ENCODE data around the gene IFI27L1. TPM values are rescaled to one million over a fixed set of nuclear protein-coding genes. Genes with fewer than 3 reads are reported as not detected.

Gene IFI27L1
- total RNA-seq, 4 donors from 2014 or later: 7.2 to 11.4 (median 9.3) TPM

- DNase-seq (ENCODE audit: low spot score in 2 of 2): peak in 1 of 2 donors; percentile 57
Measured at GRCh38 chr14:94113490-94113889, 32.4 kb downstream of the IFI27L1 start.

GRCh38 chr14:94113908-94114588, 32.9 kb downstream of the IFI27L1 start:
- 79% methylated on average over 5 of the region's 5 CpGs for WGBS
- no peaks in the 10 kb centered on the region for H3K27me3 ChIP-seq
- no peaks in the 10 kb centered on the region for H3K36me3 ChIP-seq
- TF ChIP-seq POLR2A (IDR thresholded peaks at IDR 0.05) (no peak), POLR2AphosphoS5 (IDR thresholded peaks at IDR 0.05) (no peak), CTCF (IDR thresholded peaks at IDR 0.05) (no peak), EP300 (IDR thresholded peaks at IDR 0.05) (no peak)
- H3K4me3 ChIP-seq: no peak overlapping the region
- H3K9me3 ChIP-seq: no peaks in the 10 kb centered on the region
- H3K27ac ChIP-seq: peak overlapping the region; percentile 34
- H3K4me1 ChIP-seq: peaks cover 48% of the 10 kb centered on the region
- peak in 1 of 2 donors; percentile 40 for DNase-seq (ENCODE audit: low spot score in 2 of 2)

More at GRCh38 chr14:94113490-94113889, 32.4 kb downstream of the IFI27L1 start:
- H3K4me3 ChIP-seq: no peak overlapping the region
- no peaks in the 10 kb centered on the region for H3K9me3 ChIP-seq
- 54% methylated on average over 6 of the region's 6 CpGs for WGBS
- TF ChIP-seq POLR2A (IDR thresholded peaks at IDR 0.05): no peak
- TF ChIP-seq POLR2AphosphoS5 (IDR thresholded peaks at IDR 0.05): no peak
- no peak for TF ChIP-seq CTCF (IDR thresholded peaks at IDR 0.05)
- no peak for TF ChIP-seq EP300 (IDR thresholded peaks at IDR 0.05)
- peaks cover 51% of the 10 kb centered on the region for H3K4me1 ChIP-seq
- no peaks in the 10 kb centered on the region for H3K27me3 ChIP-seq
- H3K27ac ChIP-seq: peak overlapping the region; percentile 34
- no peaks in the 10 kb centered on the region for H3K36me3 ChIP-seq

- Histone ChIP-seq H3K27ac (peak overlapping the region; percentile 46), H3K27me3 (no peaks in the 10 kb centered on the region), H3K4me3 (no peak overlapping the region), H3K4me1 (peaks cover 42% of the 10 kb centered on the region), H3K9me3 (peaks cover 5% of the 10 kb centered on the region), H3K36me3 (no peaks in the 10 kb centered on the region)
- DNase-seq (ENCODE audit: low spot score in 2 of 2): peak; percentile 29 to 52
- TF ChIP-seq POLR2AphosphoS5 (IDR thresholded peaks at IDR 0.05) (no peak), POLR2A (IDR thresholded peaks at IDR 0.05) (no peak), EP300 (IDR thresholded peaks at IDR 0.05) (no peak), CTCF (IDR thresholded peaks at IDR 0.05) (no peak)
- WGBS: 74% methylated on average over 5 of the region's 5 CpGs
Measured at GRCh38 chr14:94114589-94115057, 33.5 kb downstream of the IFI27L1 start.

GRCh38 chr14:94115058-94115591, 34.0 kb downstream of the IFI27L1 start:
- TF ChIP-seq EP300 (IDR thresholded peaks at IDR 0.05): no peak
- TF ChIP-seq POLR2AphosphoS5 (IDR thresholded peaks at IDR 0.05): no peak
- no peak for TF ChIP-seq CTCF (IDR thresholded peaks at IDR 0.05)
- no peak for TF ChIP-seq POLR2A (IDR thresholded peaks at IDR 0.05)

GRCh38 chr14:94115631-94116030, 34.5 kb downstream of the IFI27L1 start:
- TF ChIP-seq POLR2AphosphoS5 (IDR thresholded peaks at IDR 0.05) (no peak), EP300 (IDR thresholded peaks at IDR 0.05) (no peak), CTCF (IDR thresholded peaks at IDR 0.05) (no peak), POLR2A (IDR thresholded peaks at IDR 0.05) (no peak)
- Histone ChIP-seq H3K4me1 (peaks cover 34% of the 10 kb centered on the region), H3K9me3 (peaks cover 12% of the 10 kb centered on the region), H3K27me3 (no peaks in the 10 kb centered on the region), H3K27ac (peak overlapping the region; percentile 5), H3K4me3 (no peak overlapping the region), H3K36me3 (no peaks in the 10 kb centered on the region)
- peak; percentile 56 to 61 for DNase-seq (ENCODE audit: low spot score in 2 of 2)
- WGBS: 94% methylated on average over 14 of the region's 15 CpGs

More at GRCh38 chr14:94115058-94115591, 34.0 kb downstream of the IFI27L1 start:
- H3K4me3 ChIP-seq: no peak overlapping the region
- WGBS: 5% methylated on average over 4 of the region's 4 CpGs
- H3K36me3 ChIP-seq: no peaks in the 10 kb centered on the region
- H3K27me3 ChIP-seq: no peaks in the 10 kb centered on the region
- peak; percentile 44 to 56 for DNase-seq (ENCODE audit: low spot score in 2 of 2)
- H3K9me3 ChIP-seq: peaks cover 8% of the 10 kb centered on the region
- H3K4me1 ChIP-seq: peaks cover 37% of the 10 kb centered on the region
- H3K27ac ChIP-seq: peak overlapping the region; percentile 46
